Stomach (tissue), 9 donors: ENCODE measurements around the gene KCNAB1. TPM values are rescaled to one million over a fixed set of nuclear protein-coding genes. Genes with fewer than 3 reads are reported as not detected.

Experiments
- DNase-seq, 2 donors: peaks; one replicate each; pipeline versions ENCODE4 v3.0.0 to v3.0.0-alpha.2; 2013 to 2019
- H3K27ac ChIP-seq, 5 donors: fragments of 200-600 bp in 4 of 5; sonication (generic) in 4 of 5; one replicate each; pipeline ENCODE4 v1.5.1; 2013 to 2019; ENCODE audit warnings: mild to moderate bottlenecking in 1 of 5, moderate library complexity in 1 of 5
- H3K27me3 ChIP-seq, 3 donors: fragments of 200-600 bp; sonication (generic); one replicate each; pipeline ENCODE4 v1.5.1; 2017 to 2019; ENCODE audit warnings: mixed run types in 1 of 3
- H3K36me3 ChIP-seq, 4 donors: fragments of 200-600 bp; sonication (generic); 1 replicate in 3 of 4; 2 replicates in 1 of 4; pipeline ENCODE4 v1.5.1; 2016 to 2019
- H3K4me1 ChIP-seq, 4 donors: fragments of 200-600 bp; sonication (generic); one replicate each; pipeline ENCODE4 v1.5.1; 2016 to 2019
- H3K4me3 ChIP-seq, 4 donors: fragments of 200-600 bp; sonication (generic) in 3 of 4; one replicate each; pipeline ENCODE4 v1.5.1; 2016 to 2019; ENCODE audit warnings: mild to moderate bottlenecking in 1 of 4
- H3K9me3 ChIP-seq, 4 donors: fragments of 200-600 bp; sonication (generic); one replicate each; pipeline ENCODE4 v1.5.1; 2016 to 2019
- CTCF ChIP-seq, 7 experiments: fragments of 450-650 bp in 4 of 7; fragments of 200-600 bp in 3 of 7; sonication (generic) in 3 of 7; IDR thresholded peaks; one replicate each; pipeline ENCODE4 v1.5.1; 2016 to 2019; ENCODE audit warnings: antibody characterized with exemption in 7 of 7, control low read depth in 2 of 7, mild to moderate bottlenecking in 1 of 7
- EP300 ChIP-seq: sonication (generic); formaldehyde crosslinking; IDR thresholded peaks from one replicate; pipeline ENCODE4 v1.6.1; 2017; ENCODE audit warnings: antibody characterized with exemption
- POLR2A ChIP-seq, 4 donors: fragments of 450-650 bp; IDR thresholded peaks; one replicate each; pipeline ENCODE4 v1.6.1; 2016; ENCODE audit warnings: antibody characterized with exemption in 4 of 4, control low read depth in 2 of 4, mild to moderate bottlenecking in 1 of 4, moderate library complexity in 1 of 4
- POLR2AphosphoS5 ChIP-seq, 3 donors: sonication (generic); formaldehyde crosslinking; IDR thresholded peaks; one replicate each; pipeline ENCODE4 v1.6.1; 2016; ENCODE audit warnings: antibody characterized with exemption in 3 of 3
- WGBS, 5 donors: extraction: QIAGEN DNeasy Blood & Tissue Kit in 3 of 5; methylation state at CpG; one replicate each; pipeline versions ENCODE4 v1.1.5 to v1.1.7; 2013 to 2018; 5-methylcytosine and 5-hydroxymethylcytosine counted together
- intact Hi-C: fragments of 100-400 bp; cut with DNase I; formaldehyde crosslinking; loops from one replicate; pipeline ENCODE4 v1.15.1; 2023; ENCODE audit warnings: low total_unique reads
- polyA plus RNA-seq, 3 donors: library from polyadenylated mRNA; stranded (reverse); fragments of 200-250 nt; gene quantifications; one replicate each; pipeline ENCODE4 v1.2.3, GENCODE V29; 2013
- total RNA-seq, 5 donors: library from RNA; depleted of rRNA; stranded (reverse); fragments of >200 nt; gene quantifications; one replicate each; pipeline versions ENCODE4 v1.1.0 to v1.2.3, GENCODE V29; 2014 to 2016
- donor health status: healthy with polysubstance abuse.
- donor health status: Bipolar disorder and iron deficiency.
- donor health status: healthy.

The KCNAB1 gene
- total and polyA plus RNA-seq, 8 donors: 0.12 to 3.8 (median 0.29) TPM; not detected in 2

- Histone ChIP-seq H3K4me3 (no peak overlapping the region), H3K27me3 (peaks cover 0 to 2% (median 0%) of the 10 kb centered on the region in 3 donors), H3K27ac (no peak overlapping the region), H3K36me3 (no peaks in the 10 kb centered on the region), H3K9me3 (no peaks in the 10 kb centered on the region), H3K4me1 (peaks cover 0 to 18% (median 6%) of the 10 kb centered on the region in 4 donors)
- TF ChIP-seq POLR2AphosphoS5 (IDR thresholded peaks at IDR 0.05) (no peak), EP300 (no peak), CTCF (IDR thresholded peaks at IDR 0.05) (no peak), POLR2A (IDR thresholded peaks at IDR 0.05) (no peak)
- no peak for DNase-seq
- WGBS, 5 donors: 62 to 79% (median 69%) methylated on average over 4 of the region's 4 CpGs
- intact Hi-C loops: no loop called here
Observed at GRCh38 chr3:156207802-156208685, 87.7 kb downstream of the KCNAB1 start.

- Histone ChIP-seq H3K4me1 (peaks cover 0 to 18% (median 6%) of the 10 kb centered on the region in 4 donors), H3K27ac (peak overlapping the region in 2 of 5 donors; percentile 49 to 65), H3K27me3 (peaks cover 0 to 6% (median 0%) of the 10 kb centered on the region in 3 donors), H3K36me3 (no peaks in the 10 kb centered on the region), H3K9me3 (no peaks in the 10 kb centered on the region), H3K4me3 (no peak overlapping the region)
- peak in 1 of 2 donors; percentile 38 for DNase-seq
- intact Hi-C loops: no loop called here
- WGBS, 5 donors: 30 to 58% (median 44%) methylated on average over 4 of the region's 4 CpGs
- TF ChIP-seq POLR2AphosphoS5 (IDR thresholded peaks at IDR 0.05) (peak in 1 of 3 donors; percentile 13), CTCF (IDR thresholded peaks at IDR 0.05) (no peak)
Observed at GRCh38 chr3:156209631-156210335, 89.4 kb downstream of the KCNAB1 start.

- no peak overlapping the region for H3K4me3 ChIP-seq
- H3K9me3 ChIP-seq: no peaks in the 10 kb centered on the region
- no peak for DNase-seq
- H3K36me3 ChIP-seq: no peaks in the 10 kb centered on the region
- H3K4me1 ChIP-seq: peaks cover 0 to 18% (median 6%) of the 10 kb centered on the region in 4 donors
- H3K27me3 ChIP-seq: peaks cover 0 to 6% (median 0%) of the 10 kb centered on the region in 3 donors
- no peak overlapping the region for H3K27ac ChIP-seq
- 30 to 77% (median 57%) methylated on average over 2 of the region's 2 CpGs for WGBS, 5 donors
- intact Hi-C loops: no loop called here
- TF ChIP-seq CTCF (IDR thresholded peaks at IDR 0.05): no peak
- no peak for TF ChIP-seq EP300
- no peak for TF ChIP-seq POLR2AphosphoS5 (IDR thresholded peaks at IDR 0.05)
- TF ChIP-seq POLR2A (IDR thresholded peaks at IDR 0.05): no peak
Observed at GRCh38 chr3:156211583-156211982, 91.2 kb downstream of the KCNAB1 start.

GRCh38 chr3:156214676-156215075 is 94.3 kb downstream of the KCNAB1 start:
- Histone ChIP-seq H3K27ac (no peak overlapping the region), H3K4me1 (peaks cover 0 to 8% (median 1%) of the 10 kb centered on the region in 4 donors), H3K27me3 (peaks cover 0 to 11% (median 0%) of the 10 kb centered on the region in 3 donors), H3K36me3 (no peaks in the 10 kb centered on the region), H3K9me3 (no peaks in the 10 kb centered on the region), H3K4me3 (no peak overlapping the region)
- no peak for TF ChIP-seq CTCF (IDR thresholded peaks at IDR 0.05)
- no peak for TF ChIP-seq POLR2A (IDR thresholded peaks at IDR 0.05)
- no peak for TF ChIP-seq POLR2AphosphoS5 (IDR thresholded peaks at IDR 0.05)
- no peak for TF ChIP-seq EP300
- 76 to 94% (median 93%) methylated on average over 6 of the region's 6 CpGs for WGBS, 5 donors
- intact Hi-C loops: no loop called here
- no peak for DNase-seq
